DOHH2 (cell line): ENCODE measurements around the gene REXO2.

Experiments used
- H3F3A ChIP-seq: fragments of 200-600 bp; sonication (generic), shearing (Covaris generic); 2 replicates; pipeline ENCODE4 v1.6.0; 2016; ENCODE audit warnings: antibody characterized with exemption, mild to moderate bottlenecking; ENCODE audit not compliant: control insufficient read depth, insufficient read depth
- H3K27ac ChIP-seq: fragments of 200-600 bp; sonication (generic); 2 replicates; pipeline ENCODE4 v1.5.1; 2014; ENCODE audit warnings: low read depth, mild to moderate bottlenecking, low read length, moderate library complexity
- H3K27me3 ChIP-seq: fragments of 200-600 bp; sonication (generic); 2 replicates; pipeline ENCODE4 v1.6.1; 2014; ENCODE audit warnings: mild to moderate bottlenecking, low read length, mixed read lengths; ENCODE audit not compliant: control insufficient read depth
- H3K36me3 ChIP-seq: fragments of 200-600 bp; sonication (generic); 2 replicates; pipeline ENCODE4 v1.6.1; 2014; ENCODE audit warnings: mild to moderate bottlenecking, low read length, moderate library complexity, mixed read lengths; ENCODE audit not compliant: control insufficient read depth
- H3K4me1 ChIP-seq: fragments of 200-600 bp; sonication (generic); 2 replicates; pipeline ENCODE4 v1.6.1; 2014; ENCODE audit warnings: mild to moderate bottlenecking, low read length, mixed read lengths; ENCODE audit not compliant: control insufficient read depth
- H3K4me2 ChIP-seq: fragments of 200-600 bp; sonication (generic); 2 replicates; pipeline ENCODE4 v1.6.0; 2014; ENCODE audit warnings: mild to moderate bottlenecking, low read length, moderate library complexity
- H3K4me3 ChIP-seq: fragments of 200-600 bp; sonication (generic); 2 replicates; pipeline ENCODE4 v1.5.1; 2014; ENCODE audit warnings: mild to moderate bottlenecking, low read length, mixed read lengths
- H3K79me2 ChIP-seq: fragments of 200-600 bp; sonication (generic); 2 replicates; pipeline ENCODE4 v1.6.1; 2014; ENCODE audit warnings: mild to moderate bottlenecking, low read length, mixed read lengths; ENCODE audit not compliant: control insufficient read depth
- H3K9me2 ChIP-seq: fragments of 200-600 bp; sonication (generic); replicated peaks from 2 replicates; pipeline ENCODE4 v1.6.1; 2014; ENCODE audit warnings: mild to moderate bottlenecking, low read length, mixed read lengths; ENCODE audit not compliant: control insufficient read depth
- H3K9me3 ChIP-seq: fragments of 200-600 bp; sonication (generic); 2 replicates; pipeline ENCODE4 v1.6.1; 2014; ENCODE audit warnings: antibody characterized with exemption, low read length, mixed read lengths; ENCODE audit not compliant: control insufficient read depth, insufficient read depth
- H4K20me1 ChIP-seq: fragments of 200-600 bp; sonication (generic); 2 replicates; pipeline ENCODE4 v1.6.0; 2014; ENCODE audit warnings: low read depth, mild to moderate bottlenecking, antibody characterized with exemption, low read length, moderate library complexity; ENCODE audit not compliant: control insufficient read depth, insufficient read depth
- CTCF ChIP-seq: fragments of 200-600 bp; sonication (generic); IDR thresholded peaks from one replicate; pipeline ENCODE4 v1.5.1; 2014; ENCODE audit warnings: antibody characterized with exemption, mild to moderate bottlenecking, low read depth, low read length; ENCODE audit not compliant: poor library complexity, severe bottlenecking
- EZH2phosphoT487 ChIP-seq: fragments of 200-600 bp; sonication (generic); IDR thresholded peaks from 2 replicates; pipeline ENCODE4 v1.6.1; 2017; ENCODE audit warnings: borderline replicate concordance, mild to moderate bottlenecking, antibody characterized with exemption, low read length, moderate library complexity, mixed read lengths

REXO2 gene

DNA sequence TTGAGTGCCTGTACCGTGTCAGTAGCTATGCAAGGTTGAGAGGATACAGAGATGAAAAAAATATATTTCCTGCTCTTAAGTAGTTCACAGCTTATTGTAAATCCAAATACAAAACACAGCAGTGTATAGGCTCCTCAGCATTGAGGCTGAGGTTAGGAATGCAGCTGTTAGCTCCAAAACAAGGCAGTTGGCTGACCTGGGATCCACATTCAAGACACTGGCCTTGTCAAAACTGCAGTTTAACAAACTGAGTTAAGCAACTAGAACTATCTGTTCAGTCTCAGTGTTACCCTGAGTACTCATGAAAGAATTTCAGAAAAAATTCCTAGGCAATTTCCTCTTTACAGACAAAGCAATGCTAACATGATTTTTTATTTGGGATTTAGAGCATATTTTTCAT is 42.8 kb downstream of the REXO2 start:
- Histone ChIP-seq H3K36me3 (no peaks in the 10 kb centered on the region), H3K9me2 (no peaks in the 10 kb centered on the region), H3K4me2 (peak overlapping the region; percentile 77), H3F3A (peaks cover 14% of the 10 kb centered on the region), H4K20me1 (no peaks in the 10 kb centered on the region), H3K9me3 (peaks cover 10% of the 10 kb centered on the region), H3K4me3 (peak overlapping the region; percentile 61), H3K79me2 (no peaks in the 10 kb centered on the region), H3K27me3 (no peaks in the 10 kb centered on the region), H3K27ac (peak overlapping the region; percentile 86), H3K4me1 (peaks cover 40% of the 10 kb centered on the region)
- TF ChIP-seq CTCF (no peak), EZH2phosphoT487 (no peak)

DNA sequence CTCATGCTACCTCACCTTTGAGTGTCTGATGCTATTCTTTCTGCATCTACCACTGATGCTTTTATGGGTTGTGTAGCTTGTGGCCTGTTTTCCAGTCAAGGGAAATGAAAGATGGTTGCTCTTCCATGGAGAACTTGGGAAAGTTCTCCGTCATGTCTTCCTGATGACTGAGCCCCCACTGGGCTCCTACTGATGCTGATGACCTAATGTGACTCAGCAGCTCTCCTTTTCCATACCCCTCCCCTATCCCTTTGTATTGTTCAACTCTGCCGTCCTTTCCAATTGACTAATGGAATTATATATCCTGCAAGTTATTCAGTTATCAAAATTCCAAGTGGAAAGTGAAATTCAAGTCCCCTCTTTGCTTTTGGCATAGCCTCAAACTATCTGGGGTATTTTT is 44.7 kb downstream of the REXO2 start:
- H3K27ac ChIP-seq, result no peak overlapping the region
- H4K20me1 ChIP-seq, result no peaks in the 10 kb centered on the region
- peaks cover 40% of the 10 kb centered on the region for H3K4me1 ChIP-seq
- no peaks in the 10 kb centered on the region for H3K36me3 ChIP-seq
- peaks cover 10% of the 10 kb centered on the region for H3K9me3 ChIP-seq
- no peaks in the 10 kb centered on the region for H3K79me2 ChIP-seq
- no peak for TF ChIP-seq EZH2phosphoT487
- no peak for TF ChIP-seq CTCF
- H3K9me2 ChIP-seq, result no peaks in the 10 kb centered on the region
- H3K4me3 ChIP-seq, result no peak overlapping the region
- H3K4me2 ChIP-seq, result no peak overlapping the region
- no peaks in the 10 kb centered on the region for H3K27me3 ChIP-seq
- H3F3A ChIP-seq, result peaks cover 10% of the 10 kb centered on the region

GRCh38 chr11:114496915-114497314 is 57.6 kb downstream of the REXO2 start:
- Histone ChIP-seq H4K20me1 (no peaks in the 10 kb centered on the region), H3K9me3 (no peaks in the 10 kb centered on the region), H3K27ac (no peak overlapping the region), H3K36me3 (no peaks in the 10 kb centered on the region), H3K9me2 (no peaks in the 10 kb centered on the region), H3F3A (no peaks in the 10 kb centered on the region), H3K79me2 (no peaks in the 10 kb centered on the region), H3K4me2 (no peak overlapping the region), H3K4me1 (no peaks in the 10 kb centered on the region), H3K27me3 (no peaks in the 10 kb centered on the region), H3K4me3 (no peak overlapping the region)
- TF ChIP-seq EZH2phosphoT487 (no peak), CTCF (no peak)

- Histone ChIP-seq H3K9me3 (no peaks in the 10 kb centered on the region), H3K27me3 (no peaks in the 10 kb centered on the region), H3K9me2 (no peaks in the 10 kb centered on the region), H3K4me1 (no peaks in the 10 kb centered on the region), H3K79me2 (no peaks in the 10 kb centered on the region), H3K36me3 (no peaks in the 10 kb centered on the region), H3K27ac (no peak overlapping the region), H4K20me1 (no peaks in the 10 kb centered on the region), H3F3A (no peaks in the 10 kb centered on the region), H3K4me2 (no peak overlapping the region), H3K4me3 (no peak overlapping the region)
- TF ChIP-seq CTCF, result no peak
- TF ChIP-seq EZH2phosphoT487, result no peak
These were observed 60.5 kb downstream of the REXO2 start for GRCh38 chr11:114499756-114500155.
